Anterior cingulate cortex (tissue), 58 donors: ENCODE data around the gene ITPKA.
"Not testable (repeated sequence)": the region's sequence is repeated elsewhere in the genome, so short reads cannot be mapped to it uniquely, and the experiment has no call there.

Experiments used
- DNase-seq, 58 donors: peaks; one replicate each; lab custom pipeline; 2025; lab: John Stamatoyannopoulos, UW

Gene ITPKA

DNA sequence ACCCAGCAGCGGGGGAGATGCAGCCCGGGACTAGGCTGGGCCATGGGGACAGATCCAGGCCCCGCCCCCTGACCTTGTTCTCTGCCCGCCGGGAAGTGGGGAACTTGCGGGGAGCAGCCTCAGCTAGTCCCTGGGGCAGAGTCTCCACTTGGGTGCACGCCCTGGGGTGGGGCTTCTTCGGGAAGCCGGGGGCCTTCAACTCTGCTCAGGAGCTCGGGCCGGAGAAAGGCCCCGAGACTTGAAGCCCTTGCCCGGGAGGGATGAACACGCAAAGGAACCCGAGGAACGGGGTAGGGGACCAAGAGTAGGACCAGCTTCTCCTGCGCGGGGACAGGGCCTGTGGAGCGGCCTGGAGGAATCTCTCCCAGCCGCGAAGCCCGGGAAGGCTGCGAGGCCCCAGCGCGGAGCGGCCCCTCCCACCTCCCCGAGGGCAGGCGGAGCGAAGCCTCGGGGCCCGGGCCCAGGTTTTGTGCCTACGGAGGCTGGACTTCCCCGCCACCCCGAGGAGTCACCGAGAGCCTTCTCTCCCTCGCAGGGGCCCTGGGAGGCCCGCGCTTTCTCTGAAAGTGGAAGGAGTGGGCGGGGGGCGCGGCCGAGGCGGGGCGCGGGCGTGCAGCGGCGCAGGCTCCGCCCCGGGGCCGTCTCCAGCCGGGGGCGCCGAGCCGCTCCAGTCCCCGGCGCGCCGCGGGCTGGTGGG is at the start of gene ITPKA:
Gene ITPKA, plus strand, starts transcription at position 670 of the 697 bp plus-strand sequence. CDS start 54 bp downstream, outside the sequence.
- peak in 51 of 58 donors; percentile 8 to 64 (median 41) for DNase-seq

GRCh38 chr15:41445399-41445798 is 48.3 kb upstream of the ITPKA start:
- DNase-seq, result no peak

DNA sequence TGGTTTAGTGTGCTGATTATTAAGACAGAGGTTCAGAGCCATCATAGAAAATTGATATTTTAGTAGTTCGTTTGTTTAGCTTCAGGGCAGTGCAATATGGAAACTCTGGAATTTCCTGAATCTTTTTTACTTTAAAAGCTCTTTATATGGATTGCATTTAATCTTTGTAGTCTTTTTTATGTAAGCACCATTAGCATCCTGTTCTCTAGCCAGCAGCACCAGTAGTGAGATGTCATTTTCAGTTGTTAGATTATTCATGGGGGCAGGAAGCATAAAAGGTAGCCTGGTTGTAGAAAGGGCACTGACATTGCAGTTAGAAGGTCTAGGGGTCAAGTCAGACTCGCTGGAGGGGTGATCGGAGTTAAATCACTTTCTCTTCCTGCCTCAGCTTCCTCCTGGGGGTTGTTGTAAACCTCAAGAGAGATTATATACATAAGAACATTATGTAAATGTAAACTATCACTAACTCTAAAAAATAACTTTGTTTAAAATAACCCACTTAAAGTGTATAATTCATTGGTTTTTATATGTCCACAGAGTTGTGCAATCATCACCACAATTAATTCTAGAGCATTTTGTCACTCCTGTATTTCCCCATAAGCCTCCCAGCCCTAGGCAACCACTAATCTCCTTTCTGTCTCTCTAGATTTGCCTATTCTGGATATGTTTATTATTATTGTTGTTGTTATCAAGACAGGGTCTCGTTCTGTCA is 31.4 kb upstream of the ITPKA start:
- no peak for DNase-seq

DNA sequence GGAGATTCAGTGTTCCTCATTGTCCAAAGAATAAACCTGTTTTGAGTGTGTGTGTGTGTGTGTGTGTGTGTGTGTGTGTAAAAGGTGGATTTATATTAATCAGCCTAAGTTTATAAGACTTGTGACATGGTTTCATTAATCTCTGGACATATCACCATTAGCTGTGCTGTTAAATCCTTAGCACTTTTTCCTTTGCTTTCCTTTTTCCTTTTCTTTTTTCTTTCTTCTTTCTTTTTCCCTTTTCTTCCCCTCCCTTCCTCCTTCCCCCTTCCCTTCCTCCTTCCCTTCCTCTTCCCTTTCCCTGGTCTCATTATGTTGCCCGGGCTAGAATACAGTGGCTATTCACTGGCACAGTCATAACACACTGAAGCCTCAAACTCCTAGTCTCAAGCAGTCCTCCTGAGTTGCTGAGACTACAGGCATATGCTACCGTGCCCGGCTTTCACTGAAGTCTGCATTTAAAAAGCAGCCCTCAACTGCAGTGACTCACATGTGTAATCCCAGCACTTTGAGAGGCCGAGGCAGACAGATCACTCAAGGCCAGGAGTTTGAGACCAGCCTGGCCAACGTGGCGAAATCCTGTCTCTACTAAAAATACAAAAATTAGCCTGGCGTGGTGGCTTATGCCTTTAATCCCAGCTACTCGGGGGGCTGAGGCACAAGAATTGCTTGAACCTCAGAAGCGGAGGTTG is 28.6 kb upstream of the ITPKA start:
- no peak for DNase-seq

- DNase-seq, result no peak
Measured at GRCh38 chr15:41465822-41466421, 27.8 kb upstream of the ITPKA start.

DNA sequence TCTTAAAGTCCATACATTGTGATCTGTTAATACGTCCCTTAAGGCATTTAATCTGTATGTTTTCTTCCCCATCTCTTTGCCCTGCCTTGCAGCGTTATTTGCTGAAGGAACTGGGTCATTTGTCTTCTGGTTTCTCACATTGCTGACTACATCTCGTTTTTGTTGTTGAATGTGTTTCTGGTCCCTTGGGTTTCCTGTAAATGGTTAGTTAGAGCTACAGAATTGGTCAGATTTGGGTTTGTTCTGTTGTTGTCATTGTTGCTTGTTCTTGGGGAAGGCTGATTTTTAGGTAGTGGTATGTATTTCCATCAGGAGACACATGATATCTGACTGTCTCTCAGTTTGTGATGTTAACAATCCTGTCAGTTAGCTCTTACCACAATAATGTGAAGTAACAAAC is 27.0 kb upstream of the ITPKA start:
- DNase-seq, result no peak

DNA sequence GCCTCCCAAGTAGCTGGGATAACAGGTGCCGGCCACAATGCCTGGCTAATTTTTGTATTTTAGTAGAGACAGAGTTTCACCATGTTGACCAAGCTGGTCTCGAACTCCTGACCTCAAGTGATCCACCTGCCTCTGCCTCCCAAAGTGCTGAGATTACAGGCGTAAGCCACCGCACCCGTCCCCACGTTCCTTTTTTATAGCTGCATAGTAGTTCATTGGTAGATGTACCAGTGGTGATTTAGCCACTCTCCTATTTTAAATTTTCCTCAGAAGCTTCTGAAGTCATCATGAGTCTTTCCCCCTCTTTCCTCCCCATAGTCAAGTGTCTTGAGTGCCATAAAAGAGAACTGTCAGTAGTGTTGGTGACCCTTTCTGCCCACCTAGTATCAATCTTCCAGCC is 24.0 kb upstream of the ITPKA start:
- not testable (repeated sequence) for DNase-seq

DNA sequence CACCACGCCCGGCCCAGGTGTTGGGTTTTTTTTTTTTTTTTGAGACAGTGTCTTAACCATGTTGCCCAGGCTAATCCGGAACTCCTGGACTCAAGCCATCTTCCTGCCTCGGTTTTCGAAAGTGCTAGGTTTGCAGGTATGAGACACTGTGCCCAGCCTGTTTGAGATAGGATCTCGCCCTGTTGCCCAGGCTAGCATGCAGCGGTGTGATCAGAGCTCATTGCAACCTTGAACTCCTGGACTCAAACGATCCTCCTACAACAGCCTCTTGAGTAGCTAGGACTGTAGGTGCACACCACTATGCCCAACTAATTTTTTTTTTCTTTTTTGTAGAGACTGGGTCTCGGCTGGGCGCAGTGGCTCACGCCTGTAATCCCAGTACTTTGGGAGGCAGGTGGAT is 20.3 kb upstream of the ITPKA start:
- DNase-seq, result no peak

GRCh38 chr15:41474436-41474835 is 19.2 kb upstream of the ITPKA start:
- no peak for DNase-seq

DNA sequence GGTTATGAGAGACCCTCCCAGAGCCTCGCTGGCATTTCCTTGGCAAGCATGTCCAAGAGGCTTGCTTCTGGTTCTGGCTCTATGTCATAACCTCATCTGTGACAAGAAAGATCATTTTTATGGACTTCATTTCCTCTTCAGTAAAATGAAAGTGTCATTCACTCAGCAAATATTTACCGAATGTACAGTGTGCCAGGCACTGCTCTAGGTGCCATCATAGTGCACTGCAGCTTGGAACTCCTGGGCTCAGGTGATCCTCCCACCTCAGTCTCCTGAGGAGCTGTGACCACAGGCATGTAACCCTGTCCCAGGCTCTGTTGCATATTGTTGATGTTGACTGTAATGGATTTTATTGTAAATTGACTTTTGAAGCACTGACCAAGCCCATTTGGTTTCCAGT is 18.7 kb upstream of the ITPKA start:
- no peak for DNase-seq

- peak in 2 of 58 donors; percentile 12 to 28 for DNase-seq
Measured at GRCh38 chr15:41476416-41477048, 17.1 kb upstream of the ITPKA start.

- DNase-seq, result no peak
Measured at GRCh38 chr15:41480396-41481140, 13.1 kb upstream of the ITPKA start.

DNA sequence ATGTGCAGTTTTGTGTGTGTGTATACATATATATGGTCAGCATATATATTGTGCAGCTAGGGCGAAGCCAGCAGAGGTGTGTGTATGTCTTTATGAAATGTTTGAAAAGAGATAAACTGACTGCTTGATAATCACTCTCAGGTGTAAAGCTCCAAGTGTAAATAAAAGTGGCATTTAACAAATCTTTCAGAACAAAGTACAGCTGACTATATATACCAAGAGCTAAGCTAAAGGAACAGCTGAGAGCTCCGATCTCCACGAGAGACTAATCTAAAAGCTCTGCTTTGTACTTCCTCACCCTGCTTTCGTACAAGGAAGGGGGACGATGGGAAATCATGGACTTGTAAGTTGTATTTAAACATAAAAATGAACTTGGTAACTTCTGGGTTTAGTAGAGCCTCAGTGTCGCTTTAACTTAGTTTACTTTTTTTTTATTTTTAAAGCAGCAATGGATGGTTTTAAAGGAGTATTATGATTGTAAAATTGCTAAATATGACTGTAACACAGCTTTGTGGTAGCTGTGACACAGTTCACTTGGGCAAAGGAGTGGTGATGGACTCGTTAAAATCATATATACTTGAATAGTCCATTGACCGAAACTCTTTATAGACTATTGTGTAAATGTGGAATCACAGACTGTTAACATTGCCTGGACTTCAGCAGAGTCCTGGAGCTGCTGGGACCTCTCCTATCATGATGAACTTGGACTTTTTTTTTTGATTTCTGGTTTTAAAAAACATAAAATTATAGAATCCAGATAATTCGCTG is 11.4 kb upstream of the ITPKA start:
- no peak for DNase-seq

- DNase-seq, result no peak
Measured at GRCh38 chr15:41483115-41483514, 10.6 kb upstream of the ITPKA start.

- no peak for DNase-seq
Measured at GRCh38 chr15:41483519-41483918, 10.2 kb upstream of the ITPKA start.

DNA sequence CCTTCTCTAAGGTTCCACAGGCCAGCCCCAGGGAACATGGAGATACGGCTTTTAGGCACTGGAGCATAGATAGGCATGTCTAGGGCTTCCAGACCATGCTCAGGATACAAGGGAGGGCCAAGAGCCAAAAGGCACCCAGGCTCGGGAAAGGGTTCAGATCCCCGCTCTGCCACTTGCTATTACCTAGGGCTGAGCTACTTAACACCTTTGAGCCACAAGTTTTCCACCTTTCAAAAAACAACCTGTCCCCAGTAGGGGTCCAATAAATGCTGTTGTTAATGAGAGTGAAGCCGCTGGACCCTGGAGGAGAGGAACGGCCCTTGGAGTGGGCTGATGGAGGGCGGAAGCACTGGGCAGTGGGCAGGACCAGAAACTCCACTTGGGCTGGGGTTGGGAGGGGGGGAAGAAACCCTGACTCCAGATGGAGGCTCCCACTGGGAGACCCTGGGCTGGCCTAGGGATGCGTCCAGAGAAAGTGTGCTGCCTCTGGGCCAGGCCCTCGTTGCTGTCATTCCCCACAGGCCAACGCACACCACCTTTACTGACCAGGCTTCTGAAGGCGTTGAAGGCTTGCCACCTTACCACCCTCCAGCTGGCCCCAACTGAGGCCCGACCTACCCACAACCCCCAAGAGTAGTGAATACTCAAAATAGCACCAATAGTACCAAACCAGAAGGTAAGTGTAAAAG is 8.6 kb upstream of the ITPKA start:
- DNase-seq, result no peak

DNA sequence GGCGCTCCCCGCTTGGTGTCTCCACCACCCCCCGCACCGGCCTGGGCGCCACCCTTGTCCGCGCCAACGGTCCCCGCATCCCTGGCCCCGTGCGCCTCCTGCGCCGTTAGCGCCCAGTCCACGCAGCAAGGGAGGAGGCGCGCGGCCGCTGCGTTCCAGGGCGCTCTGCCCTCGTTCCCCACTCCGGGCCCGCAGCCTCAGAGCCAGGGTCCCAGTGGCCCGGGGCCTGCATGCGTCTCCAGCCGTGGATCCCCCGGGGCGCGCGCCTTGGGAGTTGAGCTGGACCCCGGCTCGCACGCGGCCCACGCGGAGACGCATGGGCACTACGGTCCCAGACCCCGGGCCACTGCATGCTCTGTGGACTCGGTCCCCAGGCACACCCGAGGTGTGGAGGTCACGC is 7.4 kb upstream of the ITPKA start:
- no peak for DNase-seq

GRCh38 chr15:41487381-41487780 is 6.3 kb upstream of the ITPKA start:
- no peak for DNase-seq

- no peak for DNase-seq
Measured at GRCh38 chr15:41487802-41488201, 5.9 kb upstream of the ITPKA start.
